CD4-positive, alpha-beta T cell (primary cell): ENCODE results near the gene TSHZ2. TPM values are rescaled to one million over a fixed set of nuclear protein-coding genes. Genes with fewer than 3 reads are reported as not detected.

ENCODE experiments used
- ATAC-seq: fragments of 200-7000 bp; cut with Tn5 transposase; one replicate; pipeline ENCODE4 v1.10.0; 2022; ENCODE audit warnings: mild to moderate bottlenecking; ENCODE audit not compliant: poor library complexity
- CTCF ChIA-PET: fragments of 350-600 bp; sonication (Branson Sonifier 250); formaldehyde crosslinking; loops from one replicate; lab custom pipeline; 2021; ENCODE audit warnings: antibody characterized with exemption, inconsistent platforms; lab: Charles Lee
- POLR2A ChIA-PET: fragments of 350-600 bp; sonication (Branson Sonifier 250); formaldehyde crosslinking; loops from one replicate; lab custom pipeline; 2021; ENCODE audit warnings: antibody characterized with exemption, inconsistent platforms; lab: Charles Lee
- DNase-seq, 14 experiments: peaks; one replicate each; pipeline ENCODE4 v3.0.0-alpha.2; 2013 to 2020; ENCODE audit warnings: mixed read lengths in 2 of 14
- H3K27ac ChIP-seq, 2 donors: one replicate each; pipeline versions ENCODE4 v1.5.1 to v1.7.0; 2013; ENCODE audit warnings: low read length in 2 of 2, low read depth in 1 of 2, mild to moderate bottlenecking in 1 of 2
- H3K27me3 ChIP-seq, 2 experiments: 1 replicate in 1 of 2; 2 replicates in 1 of 2; pipeline versions ENCODE4 v1.6.1 to v1.7.0; 2013; ENCODE audit warnings: low read length in 2 of 2, control low read depth in 1 of 2, mild to moderate bottlenecking in 1 of 2, moderate library complexity in 1 of 2; ENCODE audit not compliant: insufficient read depth in 2 of 2, control insufficient read depth in 1 of 2
- H3K36me3 ChIP-seq: one replicate; pipeline ENCODE4 v1.6.1; 2013; ENCODE audit warnings: low read length, control low read depth; ENCODE audit not compliant: insufficient read depth
- H3K4me1 ChIP-seq: one replicate; pipeline ENCODE4 v1.6.1; 2013; ENCODE audit warnings: low read length, control low read depth; ENCODE audit not compliant: insufficient read depth
- H3K4me3 ChIP-seq: one replicate; pipeline ENCODE4 v1.5.1; 2013; ENCODE audit warnings: mild to moderate bottlenecking, low read length, moderate library complexity
- H3K9me3 ChIP-seq, 2 experiments: 1 replicate in 1 of 2; 2 replicates in 1 of 2; pipeline versions ENCODE4 v1.6.1 to v1.7.0; 2013; ENCODE audit warnings: low read length in 2 of 2, mild to moderate bottlenecking in 2 of 2, control low read depth in 1 of 2, moderate library complexity in 1 of 2; ENCODE audit not compliant: control insufficient read depth in 1 of 2, insufficient read depth in 1 of 2
- H3K27ac Mint-ChIP-seq: one replicate; pipeline ENCODE4 v1.8.0; 2020; ENCODE audit warnings: mixed read lengths
- H3K27me3 Mint-ChIP-seq: one replicate; pipeline ENCODE4 v1.8.0; 2021; ENCODE audit warnings: mixed read lengths
- H3K36me3 Mint-ChIP-seq: one replicate; pipeline ENCODE4 v1.8.0; 2021; ENCODE audit warnings: low read depth, mixed read lengths
- H3K4me1 Mint-ChIP-seq: one replicate; pipeline ENCODE4 v1.8.0; 2021; ENCODE audit warnings: low read depth, mixed read lengths
- H3K4me3 Mint-ChIP-seq: one replicate; pipeline ENCODE4 v1.8.0; 2020; ENCODE audit warnings: mild to moderate bottlenecking, mixed read lengths
- H3K9me3 Mint-ChIP-seq: one replicate; pipeline ENCODE4 v1.8.0; 2020; ENCODE audit warnings: mixed read lengths
- intact Hi-C, 2 experiments: fragments of 100-400 bp; cut with DNase I in 1 of 2; cut with micrococcal nuclease in 1 of 2; formaldehyde crosslinking; loops; one replicate each; pipeline versions ENCODE4 v1.15.1 to v1.9.0; 2023 to 2025; cut with DNase I, micrococcal nuclease
- total RNA-seq, 174 experiments: library from RNA in 2 of 174; stranded (reverse) in 2 of 174; gene quantifications; one replicate each; pipeline ENCODE4 v1.2.3 and lab custom pipeline; 2021 to 2026
- TF ChIP-seq, protein P1 (sequence below): fragments of 200-600 bp; IDR thresholded peaks from one replicate; pipeline ENCODE4 v1.8.0; 2022; ENCODE audit warnings: antibody characterized with exemption, mild to moderate bottlenecking

TSHZ2 gene
- total RNA-seq, 2 experiments from 2014 or later = 26.1 to 27.4 TPM

DNA sequence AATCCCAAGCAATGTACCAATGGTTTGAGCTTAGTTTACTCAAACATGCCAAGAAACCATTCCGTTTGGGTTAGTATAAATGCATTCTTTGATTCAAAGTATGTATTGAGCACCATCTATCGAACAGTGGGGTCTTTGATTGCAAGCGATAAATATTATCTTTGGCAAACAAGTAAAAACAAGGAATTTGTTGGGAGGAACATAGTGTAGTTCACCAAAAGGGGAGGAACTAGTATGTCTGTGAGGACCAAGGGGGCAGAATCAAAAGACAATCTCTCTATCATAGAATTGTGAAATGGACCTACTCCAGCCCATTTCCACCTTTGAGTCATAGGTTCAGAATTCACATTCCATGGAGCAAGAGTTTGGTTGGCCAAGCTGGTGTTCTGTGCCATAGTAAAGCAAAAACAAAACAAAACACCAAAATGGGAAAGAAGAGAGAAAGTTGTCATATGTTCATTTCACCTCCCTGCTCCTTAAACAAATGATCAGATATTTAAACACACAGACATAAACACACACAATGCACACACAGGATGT lies 266.0 kb downstream of the TSHZ2 start:
- Histone ChIP-seq H3K9me3 (no peaks in the 10 kb centered on the region), H3K27ac (no peak overlapping the region), H3K4me3 (no peak overlapping the region), H3K4me1 (no peaks in the 10 kb centered on the region), H3K27me3 (no peaks in the 10 kb centered on the region), H3K36me3 (no peaks in the 10 kb centered on the region)
- no peak for ATAC-seq
- Mint-ChIP-seq H3K9me3 (no peaks in the 10 kb centered on the region), H3K27me3 (peaks cover 7% of the 10 kb centered on the region), H3K4me3 (no peak overlapping the region), H3K4me1 (no peaks in the 10 kb centered on the region), H3K36me3 (peaks cover 6% of the 10 kb centered on the region), H3K27ac (no peak overlapping the region)
- CTCF ChIA-PET = no interaction called here
- DNase-seq = no peak
- POLR2A ChIA-PET = no interaction called here
- intact Hi-C loops = no loop called here
- TF ChIP-seq, protein P1, sequence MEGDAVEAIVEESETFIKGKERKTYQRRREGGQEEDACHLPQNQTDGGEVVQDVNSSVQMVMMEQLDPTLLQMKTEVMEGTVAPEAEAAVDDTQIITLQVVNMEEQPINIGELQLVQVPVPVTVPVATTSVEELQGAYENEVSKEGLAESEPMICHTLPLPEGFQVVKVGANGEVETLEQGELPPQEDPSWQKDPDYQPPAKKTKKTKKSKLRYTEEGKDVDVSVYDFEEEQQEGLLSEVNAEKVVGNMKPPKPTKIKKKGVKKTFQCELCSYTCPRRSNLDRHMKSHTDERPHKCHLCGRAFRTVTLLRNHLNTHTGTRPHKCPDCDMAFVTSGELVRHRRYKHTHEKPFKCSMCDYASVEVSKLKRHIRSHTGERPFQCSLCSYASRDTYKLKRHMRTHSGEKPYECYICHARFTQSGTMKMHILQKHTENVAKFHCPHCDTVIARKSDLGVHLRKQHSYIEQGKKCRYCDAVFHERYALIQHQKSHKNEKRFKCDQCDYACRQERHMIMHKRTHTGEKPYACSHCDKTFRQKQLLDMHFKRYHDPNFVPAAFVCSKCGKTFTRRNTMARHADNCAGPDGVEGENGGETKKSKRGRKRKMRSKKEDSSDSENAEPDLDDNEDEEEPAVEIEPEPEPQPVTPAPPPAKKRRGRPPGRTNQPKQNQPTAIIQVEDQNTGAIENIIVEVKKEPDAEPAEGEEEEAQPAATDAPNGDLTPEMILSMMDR = no peak

- no peak overlapping the region for H3K27ac Mint-ChIP-seq
- TF ChIP-seq, protein P1 = no peak
- H3K4me1 Mint-ChIP-seq = no peaks in the 10 kb centered on the region
- H3K4me1 ChIP-seq = no peaks in the 10 kb centered on the region
- no peaks in the 10 kb centered on the region for H3K9me3 ChIP-seq
- H3K36me3 ChIP-seq = no peaks in the 10 kb centered on the region
- DNase-seq (no peak), ATAC-seq (no peak)
- no peak overlapping the region for H3K27ac ChIP-seq
- no peaks in the 10 kb centered on the region for H3K9me3 Mint-ChIP-seq
- no peaks in the 10 kb centered on the region for H3K27me3 Mint-ChIP-seq
- intact Hi-C loops = no loop called here
- H3K4me3 ChIP-seq = no peak overlapping the region
- H3K4me3 Mint-ChIP-seq = no peak overlapping the region
- ChIA-PET POLR2A (no interaction called here), CTCF (no interaction called here)
- H3K36me3 Mint-ChIP-seq = no peaks in the 10 kb centered on the region
- no peaks in the 10 kb centered on the region for H3K27me3 ChIP-seq
Observed at GRCh38 chr20:53243152-53243551, 271.0 kb downstream of the TSHZ2 start.

DNA sequence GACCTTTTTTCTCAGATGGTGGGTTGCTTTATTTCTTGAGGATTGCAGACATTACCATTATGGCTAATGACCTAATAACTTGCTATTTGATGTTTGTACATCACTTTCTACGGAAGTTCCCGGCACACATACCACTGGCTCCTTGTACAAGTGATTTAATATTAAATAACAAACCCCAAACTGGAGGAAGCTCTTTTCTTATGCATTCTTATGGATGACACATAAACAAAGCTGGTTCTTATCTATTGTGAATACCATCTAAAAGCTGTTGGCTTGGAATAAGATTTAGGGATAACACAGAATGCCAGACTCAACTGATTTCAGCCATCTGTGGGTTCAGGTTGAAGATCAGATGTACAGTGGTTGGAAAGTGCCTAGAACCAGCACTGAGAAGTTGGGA lies 272.6 kb downstream of the TSHZ2 start:
- H3K27ac ChIP-seq = no peak overlapping the region
- TF ChIP-seq, protein P1 = no peak
- no peak for ATAC-seq
- no peaks in the 10 kb centered on the region for H3K9me3 ChIP-seq
- intact Hi-C loops = no loop called here
- H3K36me3 ChIP-seq = no peaks in the 10 kb centered on the region
- no peak overlapping the region for H3K4me3 ChIP-seq
- no peaks in the 10 kb centered on the region for H3K9me3 Mint-ChIP-seq
- H3K36me3 Mint-ChIP-seq = no peaks in the 10 kb centered on the region
- no peak overlapping the region for H3K4me3 Mint-ChIP-seq
- no peaks in the 10 kb centered on the region for H3K4me1 ChIP-seq
- DNase-seq = no peak
- no peaks in the 10 kb centered on the region for H3K27me3 Mint-ChIP-seq
- H3K27me3 ChIP-seq = no peaks in the 10 kb centered on the region
- H3K4me1 Mint-ChIP-seq = no peaks in the 10 kb centered on the region
- ChIA-PET POLR2A (no interaction called here), CTCF (no interaction called here)
- H3K27ac Mint-ChIP-seq = no peak overlapping the region
